ENCODE measurements around the gene KITLG. TPM values are rescaled to one million over a fixed set of nuclear protein-coding genes. Genes with fewer than 3 reads are reported as not detected.

KITLG gene
- total RNA-seq, 4 donors from 2014 or later, result 3.9 to 7.1 (median 4.6) TPM

GRCh38 chr12:88600272-88600671, 20.0 kb upstream of the KITLG start:
- TF ChIP-seq CTCF (IDR thresholded peaks at IDR 0.05 in 4 of 5, conservative IDR thresholded peaks at IDR 0.05 in 1 of 5), result no peak
- H3K27me3 ChIP-seq, result no peaks in the 10 kb centered on the region
- in situ Hi-C loops (cut with MboI; ENCODE audit: low sequenced_read_pairs in 4 of 4) (no loop called here), intact Hi-C loops (cut with DNase I; ENCODE audit: low total_unique reads) (no loop called here)
- H3K36me3 ChIP-seq, result no peaks in the 10 kb centered on the region
- H3K4me1 ChIP-seq, result no peaks in the 10 kb centered on the region
- no peaks in the 10 kb centered on the region for H3K9me3 ChIP-seq
- ATAC-seq (no peak), DNase-seq (no peak)
- H3K27ac ChIP-seq, result no peak overlapping the region
- H3K4me3 ChIP-seq, result no peak overlapping the region

DNA sequence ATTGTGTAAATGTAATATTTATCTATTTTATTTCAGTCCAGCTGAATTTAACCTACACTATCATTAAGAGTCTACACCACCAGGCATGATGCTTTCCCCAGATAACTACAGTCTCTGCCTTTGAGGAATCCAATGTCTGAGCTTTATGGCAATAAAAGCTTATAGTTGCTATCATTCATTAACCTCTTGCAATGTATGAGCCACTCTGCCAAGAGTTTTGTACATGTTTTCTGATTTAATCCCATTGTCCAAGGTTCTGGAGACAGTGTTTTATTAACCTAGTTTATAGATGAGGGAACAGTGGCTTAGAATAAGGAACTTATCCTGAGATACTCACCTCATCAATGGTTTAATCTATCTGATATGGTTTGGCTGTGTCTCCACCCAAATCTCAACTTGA, 17.1 kb upstream of the KITLG start:
- Histone ChIP-seq H3K4me1 (no peaks in the 10 kb centered on the region), H3K36me3 (no peaks in the 10 kb centered on the region), H3K27ac (no peak overlapping the region), H3K27me3 (no peaks in the 10 kb centered on the region), H3K4me3 (no peak overlapping the region), H3K9me3 (no peaks in the 10 kb centered on the region)
- in situ Hi-C loops (cut with MboI; ENCODE audit: low sequenced_read_pairs in 4 of 4), result loop anchor here in 1 of 4 donors (25.0 kb wide), 1 partner anchor 390 kb away; no protein-coding TSS in a partner anchor
- no peak for ATAC-seq
- no peak for DNase-seq
- intact Hi-C loops (cut with DNase I; ENCODE audit: low total_unique reads), result no loop called here
- TF ChIP-seq POLR2A (IDR thresholded peaks at IDR 0.05), result no peak
- no peak for TF ChIP-seq CTCF (IDR thresholded peaks at IDR 0.05 in 4 of 5, conservative IDR thresholded peaks at IDR 0.05 in 1 of 5)

GRCh38 chr12:88595697-88596096, 15.4 kb upstream of the KITLG start:
- H3K4me1 ChIP-seq, result no peaks in the 10 kb centered on the region
- intact Hi-C loops (cut with DNase I; ENCODE audit: low total_unique reads), result no loop called here
- DNase-seq (no peak), ATAC-seq (no peak)
- no peaks in the 10 kb centered on the region for H3K9me3 ChIP-seq
- in situ Hi-C loops (cut with MboI; ENCODE audit: low sequenced_read_pairs in 4 of 4), result loop anchor here in 1 of 4 donors (25.0 kb wide), 1 partner anchor 392 kb away; no protein-coding TSS in a partner anchor
- H3K36me3 ChIP-seq, result no peaks in the 10 kb centered on the region
- no peak overlapping the region for H3K27ac ChIP-seq
- no peaks in the 10 kb centered on the region for H3K27me3 ChIP-seq
- no peak overlapping the region for H3K4me3 ChIP-seq
- no peak for TF ChIP-seq CTCF (IDR thresholded peaks at IDR 0.05 in 4 of 5, conservative IDR thresholded peaks at IDR 0.05 in 1 of 5)
- no peak for TF ChIP-seq POLR2A (IDR thresholded peaks at IDR 0.05)

- no peaks in the 10 kb centered on the region for H3K4me1 ChIP-seq
- H3K9me3 ChIP-seq, result no peaks in the 10 kb centered on the region
- H3K4me3 ChIP-seq, result no peak overlapping the region
- intact Hi-C loops (cut with DNase I; ENCODE audit: low total_unique reads) (no loop called here), in situ Hi-C loops (cut with MboI; ENCODE audit: low sequenced_read_pairs in 4 of 4) (loop anchor here in 1 of 4 donors (25.0 kb wide), 1 partner anchor 393 kb away; no protein-coding TSS in a partner anchor)
- no peak overlapping the region for H3K27ac ChIP-seq
- DNase-seq (no peak), ATAC-seq (no peak)
- H3K27me3 ChIP-seq, result no peaks in the 10 kb centered on the region
- no peak for TF ChIP-seq CTCF (IDR thresholded peaks at IDR 0.05 in 4 of 5, conservative IDR thresholded peaks at IDR 0.05 in 1 of 5)
- TF ChIP-seq POLR2A (IDR thresholded peaks at IDR 0.05), result no peak
- H3K36me3 ChIP-seq, result no peaks in the 10 kb centered on the region
Observed at GRCh38 chr12:88594780-88595179, 14.5 kb upstream of the KITLG start.

DNA sequence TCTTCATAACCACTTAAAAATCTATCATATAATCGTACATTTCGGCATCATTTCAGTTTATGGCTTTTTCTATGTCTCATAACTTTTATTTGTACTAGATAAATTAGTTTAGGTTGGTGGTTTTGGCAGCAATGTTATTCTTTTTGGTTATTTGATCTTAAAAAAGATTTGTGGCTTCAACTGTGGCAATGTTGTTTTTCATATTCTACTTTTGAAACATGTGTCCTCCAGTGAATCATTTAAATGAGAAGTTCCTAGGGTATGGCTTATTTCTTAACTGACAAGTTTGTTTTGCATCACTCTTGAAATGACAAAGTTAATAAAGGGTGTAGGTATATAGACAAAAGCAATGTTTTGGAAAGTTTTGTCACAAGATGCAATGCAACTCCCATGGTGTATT, 11.1 kb upstream of the KITLG start:
- in situ Hi-C loops (cut with MboI; ENCODE audit: low sequenced_read_pairs in 4 of 4) (loop anchor here in 1 of 4 donors (25.0 kb wide), 1 partner anchor 396 kb away; no protein-coding TSS in a partner anchor), intact Hi-C loops (cut with DNase I; ENCODE audit: low total_unique reads) (no loop called here)
- DNase-seq (no peak), ATAC-seq (no peak)
- Histone ChIP-seq H3K36me3 (no peaks in the 10 kb centered on the region), H3K4me1 (no peaks in the 10 kb centered on the region), H3K27ac (no peak overlapping the region), H3K4me3 (no peak overlapping the region), H3K27me3 (no peaks in the 10 kb centered on the region), H3K9me3 (no peaks in the 10 kb centered on the region)
- TF ChIP-seq CTCF (IDR thresholded peaks at IDR 0.05 in 4 of 5, conservative IDR thresholded peaks at IDR 0.05 in 1 of 5) (no peak), POLR2A (IDR thresholded peaks at IDR 0.05) (no peak)
